Stimulated activated CD4-positive, alpha-beta T cell treated with anti-CD3 and anti-CD28 coated beads, Interleukin-4, amount 100 ng/mL, for 48 hours (primary cell): ENCODE results near the gene IDE.
"Not testable (repeated sequence)": the region's sequence is repeated elsewhere in the genome, so short reads cannot be mapped to it uniquely, and the experiment has no call there.

Experiments used
- DNase-seq, 2 donors: peaks; one replicate each; pipeline ENCODE4 v3.0.0-alpha.2; 2020; ENCODE audit warnings: low read depth in 2 of 2

IDE gene

DNA sequence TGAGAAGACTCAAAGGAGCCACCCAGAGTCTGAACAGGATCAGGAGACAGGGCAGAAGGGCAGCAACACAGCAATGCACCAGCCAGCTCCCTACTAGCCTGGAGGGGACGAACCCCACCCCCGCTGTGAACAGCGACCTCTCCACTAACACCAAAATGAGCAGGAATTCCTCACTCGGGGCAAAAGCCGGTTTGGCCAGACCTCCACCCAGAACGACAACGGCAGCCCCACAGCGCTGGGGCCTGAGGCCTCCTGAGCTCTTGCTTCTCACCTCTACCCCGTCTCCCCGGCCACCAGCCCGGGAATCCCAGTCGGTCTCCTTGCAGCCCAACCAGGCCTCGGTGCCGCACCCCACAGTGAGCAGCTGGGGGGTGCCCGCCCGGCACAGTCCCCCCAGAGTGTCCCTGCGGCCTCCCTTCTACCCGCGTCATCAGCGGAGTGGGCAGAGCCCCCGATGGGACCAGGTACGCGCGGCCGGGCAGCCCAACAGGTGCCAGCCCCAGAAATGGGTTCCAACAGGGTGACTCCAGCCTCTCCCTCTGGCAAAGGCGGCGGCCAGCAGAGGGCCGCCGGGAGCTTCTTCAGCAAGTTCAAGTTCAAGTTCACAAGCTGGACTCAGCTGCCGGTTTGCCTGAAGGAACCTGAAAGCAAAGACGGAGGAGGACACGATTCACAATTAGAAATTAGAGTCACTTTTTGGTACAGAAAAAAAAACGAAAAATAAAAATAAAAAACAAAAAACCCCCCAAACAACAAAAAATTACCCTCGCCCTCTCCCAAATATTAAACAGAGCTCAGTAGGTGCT is 153.9 kb downstream of the IDE start:
- no peak for DNase-seq

DNA sequence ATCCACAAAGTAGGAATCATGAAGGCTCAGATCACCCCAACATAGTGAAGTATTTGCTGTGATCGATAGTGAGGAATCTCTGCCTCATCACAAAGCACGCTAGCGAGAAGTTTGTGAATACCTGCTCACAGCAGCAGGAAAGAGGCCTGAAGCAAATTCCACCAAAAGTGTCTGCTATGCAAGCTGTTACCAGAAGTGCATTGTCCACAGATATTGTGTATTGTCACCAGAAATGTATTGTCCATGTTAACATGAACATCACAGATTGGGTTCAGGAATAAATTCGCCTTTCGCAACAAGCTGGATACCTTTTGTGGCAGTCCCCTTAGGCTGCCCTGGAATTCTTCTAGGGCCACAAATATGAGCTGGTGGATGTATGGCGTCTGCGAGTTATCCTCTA is 155.0 kb downstream of the IDE start:
- DNase-seq, result no peak

DNA sequence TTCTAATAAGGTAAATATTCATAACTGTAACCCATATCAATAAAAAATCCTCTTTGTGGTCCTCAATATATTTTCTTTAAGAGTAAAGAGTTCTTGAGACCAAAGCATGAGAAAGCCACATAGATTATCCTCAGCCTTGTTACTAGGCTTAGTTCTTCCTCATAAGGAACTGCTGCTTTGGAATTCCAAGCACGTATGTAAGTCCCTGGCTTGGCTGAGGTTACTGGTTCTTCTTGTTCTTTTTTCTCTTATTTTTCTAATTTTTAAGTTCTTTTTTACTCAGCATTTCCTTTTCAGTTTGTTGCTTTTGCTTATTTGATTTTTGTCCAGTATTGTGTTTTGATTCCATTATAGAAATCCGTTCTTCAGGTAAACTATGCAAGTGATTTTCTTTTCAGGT is 155.7 kb downstream of the IDE start:
- no peak for DNase-seq

DNA sequence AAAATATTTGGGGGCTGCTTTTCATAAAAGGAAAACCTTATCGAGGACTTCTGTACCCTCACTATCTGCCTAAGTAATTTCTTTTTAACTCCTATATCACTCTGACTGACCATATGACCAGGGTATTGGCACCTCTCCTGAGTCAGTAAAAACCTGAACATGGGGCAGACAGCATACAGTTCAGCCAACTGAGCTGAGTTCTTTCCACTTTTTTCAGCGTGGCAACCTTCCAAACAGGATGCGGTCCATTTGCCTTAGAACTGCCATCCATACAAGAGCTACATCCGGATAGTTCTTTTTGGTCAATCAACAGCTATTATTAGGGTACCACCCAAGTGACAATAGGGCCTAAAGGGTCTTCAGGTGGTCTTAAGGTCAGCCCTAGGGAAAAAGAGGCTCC is 160.4 kb downstream of the IDE start:
- DNase-seq, result no peak

DNA sequence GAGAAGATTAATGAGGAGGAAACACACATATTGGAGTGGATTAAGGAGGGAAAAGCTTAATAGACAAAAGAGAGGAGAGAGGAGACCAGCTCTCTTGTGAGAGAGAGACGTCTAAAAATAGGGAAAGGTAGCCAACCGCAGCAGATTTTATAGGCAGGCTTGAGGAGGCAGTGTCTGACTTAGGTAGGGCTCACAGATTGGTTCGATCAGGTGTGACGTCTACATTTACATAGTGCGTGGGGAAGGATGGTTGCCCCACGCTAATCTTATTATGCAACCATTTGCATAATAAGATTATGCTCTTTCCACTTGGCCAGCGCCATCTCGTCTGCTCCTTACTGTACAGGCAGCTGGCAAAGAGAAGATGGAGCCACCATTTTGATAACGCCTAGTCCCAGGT is 160.9 kb downstream of the IDE start:
- DNase-seq, result no peak

DNA sequence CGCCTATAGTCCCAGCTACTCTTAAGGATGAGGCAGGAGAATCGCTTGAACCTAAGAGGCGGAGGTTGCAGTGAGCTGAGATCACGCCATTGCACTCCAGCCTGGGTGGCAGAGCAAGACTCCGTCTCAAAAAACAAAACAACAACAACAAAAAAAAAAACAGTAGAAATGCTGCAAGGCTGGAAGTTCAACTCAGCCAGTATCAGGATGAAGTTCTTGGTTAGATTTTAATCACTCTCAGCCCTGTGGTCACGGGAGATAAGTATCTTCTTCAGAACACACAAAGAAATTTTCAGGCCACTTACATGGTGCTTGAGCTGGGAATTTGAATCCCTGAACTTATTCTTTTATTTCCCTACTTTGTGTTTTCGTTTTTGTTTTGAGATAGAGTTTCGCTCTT is 162.5 kb downstream of the IDE start:
- DNase-seq, result no peak

DNA sequence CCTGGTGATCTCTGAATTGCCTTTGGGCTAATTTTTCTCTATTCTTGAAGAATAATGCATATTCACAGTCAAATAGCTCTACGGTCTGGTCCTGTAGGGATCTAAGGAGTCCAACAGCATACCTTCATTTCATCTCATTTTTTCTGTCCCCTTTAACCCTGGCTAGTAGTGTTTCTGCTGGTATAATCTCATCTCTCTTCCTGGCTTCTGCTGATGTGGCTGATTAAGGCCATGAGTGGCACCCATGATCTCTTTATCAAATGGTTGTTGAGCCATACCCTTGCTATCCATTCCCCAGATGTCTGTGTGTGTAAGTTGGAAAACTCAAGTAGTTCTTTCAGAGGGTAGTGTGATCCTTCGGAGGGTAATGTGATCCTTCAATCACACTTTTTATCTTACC is 163.4 kb downstream of the IDE start:
- DNase-seq, result no peak

DNA sequence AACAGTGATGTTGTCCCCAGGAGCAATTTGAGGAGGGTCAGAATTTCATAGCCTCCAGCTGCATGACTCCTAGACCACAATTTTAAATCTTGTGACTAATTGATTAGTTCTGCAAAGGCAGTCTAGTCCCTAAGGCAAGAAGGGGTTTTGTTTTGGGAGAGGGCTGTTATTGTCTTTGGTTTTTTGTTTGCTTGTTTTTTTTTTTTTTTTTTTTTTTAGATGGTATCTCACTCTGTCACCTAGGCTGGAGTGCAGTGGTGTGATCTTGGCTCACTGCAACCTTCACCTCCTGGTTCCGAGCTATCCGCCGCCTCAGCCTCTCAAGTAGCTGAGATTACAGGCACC is 165.9 kb downstream of the IDE start:
- DNase-seq, result no peak

DNA sequence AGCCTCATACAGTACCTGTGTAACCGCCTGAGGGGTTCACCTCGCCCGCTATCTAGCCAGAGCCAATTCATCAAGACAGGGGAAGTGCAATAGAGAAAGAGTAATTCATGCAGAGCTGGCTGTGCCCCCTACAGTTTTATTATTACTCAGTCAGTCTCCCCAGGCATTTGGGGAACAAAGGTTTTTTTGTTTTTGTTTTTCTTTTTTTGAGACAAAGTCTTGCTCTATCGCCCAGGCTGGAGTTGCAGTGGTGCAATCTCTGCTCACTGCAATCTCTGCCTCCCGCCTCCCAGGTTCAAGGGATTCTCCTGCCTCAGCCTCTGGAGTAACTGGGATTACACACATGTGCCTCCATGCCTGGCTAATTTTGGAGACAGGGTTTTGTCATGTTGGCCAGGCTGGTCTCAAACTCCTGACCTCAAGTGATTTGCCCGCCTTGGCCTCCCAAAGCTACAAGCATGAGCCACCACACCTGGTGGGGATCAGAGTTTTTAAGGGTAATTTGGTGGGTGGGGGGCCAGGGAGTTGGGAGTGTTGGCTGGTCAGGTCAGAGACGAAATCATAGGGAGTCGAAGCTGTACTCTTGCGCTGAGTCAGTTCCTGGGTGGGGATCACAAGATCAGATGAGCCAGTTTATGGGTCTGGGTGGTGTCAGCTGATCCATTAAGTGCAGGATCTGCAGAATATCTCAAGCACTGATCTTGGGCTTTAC is 166.4 kb downstream of the IDE start:
- DNase-seq, result no peak

DNA sequence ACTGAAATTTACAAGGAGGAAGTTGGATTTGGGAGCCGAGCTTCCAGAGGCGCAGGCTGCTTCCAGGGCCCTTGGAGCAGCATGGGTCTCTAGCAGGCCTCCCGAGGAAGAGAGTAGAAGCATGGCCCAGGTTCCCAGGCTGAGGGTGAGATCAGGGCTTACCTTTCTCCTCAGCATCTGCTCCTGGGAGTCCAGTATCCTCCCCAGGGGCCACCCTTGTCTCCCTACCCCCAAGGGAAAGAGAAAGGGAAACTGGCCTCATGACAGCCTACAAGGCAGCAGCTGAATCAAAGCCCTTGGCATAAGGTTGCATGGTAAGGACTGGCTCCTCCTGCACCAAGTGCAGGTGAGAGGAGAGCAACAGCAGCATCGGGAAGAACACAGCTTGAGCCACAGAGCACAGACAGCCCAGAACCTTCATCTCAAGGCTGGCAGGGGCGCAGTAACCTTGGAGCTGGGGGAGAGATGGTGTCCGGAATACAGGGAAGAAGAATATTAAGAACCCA is 168.4 kb downstream of the IDE start:
- no peak for DNase-seq

DNA sequence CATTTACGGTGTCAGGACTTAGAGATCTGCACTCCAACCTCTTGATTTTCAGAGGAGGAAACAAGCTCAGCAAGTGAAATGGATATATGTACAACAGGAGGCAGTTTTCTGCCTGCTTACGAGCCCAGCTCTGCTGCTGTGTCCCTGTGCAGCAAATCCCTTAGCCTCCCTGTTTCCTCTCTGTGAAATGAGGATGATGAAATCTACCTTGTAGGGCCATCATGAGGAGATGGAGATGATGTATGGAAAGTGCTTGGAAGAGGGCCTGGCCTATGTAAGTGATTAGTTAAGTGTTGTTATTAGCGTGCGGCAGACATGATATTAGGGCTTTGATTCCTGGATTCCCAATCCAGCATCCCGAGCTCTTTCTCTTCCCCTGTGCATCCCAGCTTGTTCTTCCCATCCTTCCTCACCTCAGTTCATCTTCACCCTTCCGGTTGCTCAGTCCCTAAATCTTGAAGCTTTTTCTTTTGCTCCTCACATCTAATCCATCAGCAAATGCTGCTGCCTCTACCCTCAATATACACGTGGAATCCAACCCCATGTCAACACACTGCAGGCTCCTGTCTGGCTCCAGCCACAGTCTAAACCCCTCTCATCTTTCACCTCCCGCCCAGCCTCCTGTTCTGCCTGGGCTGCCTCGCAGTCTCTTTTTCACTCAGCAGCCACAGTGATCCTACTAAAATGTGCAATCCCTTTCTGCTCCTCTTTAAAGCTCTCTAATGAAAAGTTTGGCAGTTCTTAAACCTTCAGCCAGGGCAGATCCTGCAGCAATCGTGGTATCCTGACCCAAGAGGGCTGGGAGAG is 169.1 kb downstream of the IDE start:
- no peak for DNase-seq

DNA sequence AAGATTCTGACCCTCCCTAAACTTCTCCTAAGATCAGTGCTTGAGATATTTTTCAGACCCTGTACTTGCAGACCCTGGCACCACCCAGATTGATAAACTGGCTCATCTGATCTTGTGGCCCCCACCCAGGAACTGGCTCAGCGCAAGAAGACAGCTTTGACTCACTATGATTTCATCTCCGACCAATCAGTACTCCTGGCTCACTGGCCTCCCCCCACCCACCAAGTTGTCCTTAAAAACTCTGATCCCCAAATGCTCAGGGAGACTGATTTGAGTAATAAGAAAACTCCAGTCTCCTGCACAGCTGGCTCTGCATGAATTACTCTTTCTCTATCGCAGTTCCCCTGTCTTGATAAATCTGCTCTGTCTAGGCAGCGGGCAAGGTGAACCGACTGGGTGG is 171.7 kb downstream of the IDE start:
- not testable (repeated sequence) for DNase-seq
